ENCODE data around the gene ABCA13.

The ABCA13 gene

GRCh38 chr7:48171202-48171601, at the start of gene ABCA13:
ABCA13 (plus strand) TSS chr7:48171458; CDS start chr7:48171484, 26 bp downstream.
- Mint-ChIP-seq H3K36me3 (ENCODE audit: low read depth) (no peaks in the 10 kb centered on the region), H3K27me3 (ENCODE audit: low read depth, poor library complexity) (peaks cover 3% of the 10 kb centered on the region), H3K27ac (no peak within 1 kb of the TSS), H3K9me3 (peaks cover 16% of the 10 kb centered on the region), H3K4me1 (no peaks in the 10 kb centered on the region), H3K4me3 (no peak within 1 kb of the TSS)
- DNase-seq, result no peak
- TF ChIP-seq CTCF (IDR thresholded peaks at IDR 0.05), result no peak

- Mint-ChIP-seq H3K4me1 (no peaks in the 10 kb centered on the region), H3K4me3 (no peak overlapping the region), H3K36me3 (ENCODE audit: low read depth) (no peaks in the 10 kb centered on the region), H3K9me3 (peaks cover 44% of the 10 kb centered on the region), H3K27me3 (ENCODE audit: low read depth, poor library complexity) (peaks cover 4% of the 10 kb centered on the region), H3K27ac (no peak overlapping the region)
- TF ChIP-seq CTCF (IDR thresholded peaks at IDR 0.05), result no peak
- no peak for DNase-seq
Measured at GRCh38 chr7:48126037-48126436, 45.2 kb upstream of the ABCA13 start.

GRCh38 chr7:48130658-48131108, 40.6 kb upstream of the ABCA13 start:
- TF ChIP-seq CTCF (IDR thresholded peaks at IDR 0.05), result no peak
- no peak overlapping the region for H3K27ac Mint-ChIP-seq
- H3K9me3 Mint-ChIP-seq, result peaks cover 20% of the 10 kb centered on the region
- no peak overlapping the region for H3K4me3 Mint-ChIP-seq
- no peaks in the 10 kb centered on the region for H3K36me3 Mint-ChIP-seq (ENCODE audit: low read depth)
- H3K27me3 Mint-ChIP-seq (ENCODE audit: low read depth, poor library complexity), result peaks cover 4% of the 10 kb centered on the region
- no peak for DNase-seq
- H3K4me1 Mint-ChIP-seq, result no peaks in the 10 kb centered on the region

GRCh38 chr7:48132792-48133191, 38.5 kb upstream of the ABCA13 start:
- Mint-ChIP-seq H3K27me3 (ENCODE audit: low read depth, poor library complexity) (no peaks in the 10 kb centered on the region), H3K36me3 (ENCODE audit: low read depth) (no peaks in the 10 kb centered on the region), H3K4me1 (no peaks in the 10 kb centered on the region), H3K9me3 (peaks cover 23% of the 10 kb centered on the region), H3K27ac (no peak overlapping the region), H3K4me3 (no peak overlapping the region)
- DNase-seq, result no peak
- no peak for TF ChIP-seq CTCF (IDR thresholded peaks at IDR 0.05)

GRCh38 chr7:48139459-48139858, 31.8 kb upstream of the ABCA13 start:
- TF ChIP-seq CTCF (IDR thresholded peaks at IDR 0.05), result no peak
- Mint-ChIP-seq H3K9me3 (peaks cover 63% of the 10 kb centered on the region), H3K4me1 (peaks cover 10% of the 10 kb centered on the region), H3K36me3 (ENCODE audit: low read depth) (peaks cover 19% of the 10 kb centered on the region), H3K27me3 (ENCODE audit: low read depth, poor library complexity) (peaks cover 2% of the 10 kb centered on the region), H3K4me3 (no peak overlapping the region), H3K27ac (no peak overlapping the region)
- DNase-seq, result no peak

GRCh38 chr7:48140001-48140681, 31.1 kb upstream of the ABCA13 start:
- H3K27ac Mint-ChIP-seq, result no peak overlapping the region
- H3K27me3 Mint-ChIP-seq (ENCODE audit: low read depth, poor library complexity), result peaks cover 2% of the 10 kb centered on the region
- no peak for DNase-seq
- no peak overlapping the region for H3K4me3 Mint-ChIP-seq
- peaks cover 10% of the 10 kb centered on the region for H3K4me1 Mint-ChIP-seq
- peaks cover 69% of the 10 kb centered on the region for H3K9me3 Mint-ChIP-seq
- no peak for TF ChIP-seq CTCF (IDR thresholded peaks at IDR 0.05)
- peaks cover 21% of the 10 kb centered on the region for H3K36me3 Mint-ChIP-seq (ENCODE audit: low read depth)
